Measurements from ENCODE around the gene DISP2. TPM values are rescaled to one million over a fixed set of nuclear protein-coding genes. Genes with fewer than 3 reads are reported as not detected.

DISP2 gene
- 0.44 TPM for polyA plus RNA-seq (2013, experiment 1 of 2)
- polyA plus RNA-seq (2013, experiment 2 of 2): 0.49 TPM

DNA sequence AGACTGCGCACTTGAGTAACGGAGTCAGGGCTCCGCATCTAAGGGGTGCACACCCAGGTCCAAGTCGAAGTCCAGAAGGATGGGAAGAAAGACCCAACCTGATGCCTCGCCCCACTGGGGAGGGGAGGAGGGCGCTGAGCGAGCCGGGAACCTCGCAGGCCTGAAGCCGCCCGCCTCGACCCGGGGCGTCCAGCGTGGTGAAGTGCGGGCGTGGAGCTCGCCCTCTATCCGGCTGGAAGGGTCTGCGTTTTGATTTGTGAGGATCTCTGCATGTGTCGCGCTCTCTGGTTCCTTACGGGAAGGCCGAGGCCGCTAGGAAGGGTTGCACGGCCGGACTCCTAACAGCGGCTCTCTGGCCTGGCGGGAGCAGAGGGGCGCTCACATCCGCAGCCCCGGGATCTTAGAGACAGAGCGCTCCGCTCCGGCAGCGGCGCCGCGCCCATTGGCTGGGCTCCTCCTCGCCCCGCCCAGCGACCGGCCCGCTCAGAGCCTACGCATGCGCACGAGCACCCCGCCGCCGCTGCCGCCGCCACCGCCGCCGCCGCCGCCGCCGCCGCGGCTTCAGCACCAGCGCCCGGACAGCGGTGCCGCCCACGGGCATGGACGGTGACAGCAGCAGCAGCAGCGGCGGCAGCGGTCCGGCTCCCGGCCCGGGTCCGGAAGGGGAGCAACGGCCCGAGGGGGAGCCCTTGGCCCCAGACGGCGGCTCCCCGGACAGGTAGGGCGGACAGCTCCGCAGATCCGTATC, at the start of gene DISP2:
Gene DISP2 (plus strand): TSS at position 497 of the 748 bp plus-strand sequence. CDS start 103 bp downstream, at position 600.
- Histone ChIP-seq H3K27me3 (ENCODE audit: control insufficient read depth in 1 of 2, insufficient read depth in 1 of 2, low read length in 2 of 2) (peaks cover 38 to 69% of the 10 kb centered on the region in 2 experiments), H3K18ac (ENCODE audit: low read depth in 1 of 2, low read length in 2 of 2) (peak within 1 kb of the TSS in 1 of 2 experiments; percentile 8), H3K4me3 (ENCODE audit: insufficient read depth in 1 of 2, low read depth in 1 of 2, low read length in 2 of 2) (peak within 1 kb of the TSS; percentile 48 to 78), H3K9ac (ENCODE audit: low read length) (no peak within 1 kb of the TSS), H4K8ac (ENCODE audit: low read length) (no peak within 1 kb of the TSS), H4K91ac (ENCODE audit: low read length) (no peak within 1 kb of the TSS), H2BK5ac (ENCODE audit: low read depth, low read length, poor library complexity, severe bottlenecking) (no peak within 1 kb of the TSS), H2AK5ac (ENCODE audit: low read length, severe bottlenecking) (no peak within 1 kb of the TSS), H3K4ac (ENCODE audit: low read depth in 1 of 2, low read length in 2 of 2) (no peak within 1 kb of the TSS), H3K23ac (ENCODE audit: low read length in 2 of 2) (no peak within 1 kb of the TSS), H3K27ac (ENCODE audit: low read length, poor library complexity, severe bottlenecking) (no peak within 1 kb of the TSS), H2BK15ac (ENCODE audit: low read depth, poor library complexity, severe bottlenecking) (no peak within 1 kb of the TSS), H3K79me1 (replicated peaks; ENCODE audit: low read length, poor library complexity, severe bottlenecking) (no peaks in the 10 kb centered on the region), H3K4me1 (ENCODE audit: control insufficient read depth, insufficient read depth, low read depth, low read length) (peaks cover 23% of the 10 kb centered on the region), H2BK12ac (ENCODE audit: low read length in 2 of 2) (no peak within 1 kb of the TSS), H2BK120ac (ENCODE audit: low read depth, low read length) (no peak within 1 kb of the TSS), H3K4me2 (ENCODE audit: low read length, poor library complexity, severe bottlenecking) (peak within 1 kb of the TSS; percentile 99), H3K14ac (ENCODE audit: low read length in 2 of 2) (no peak within 1 kb of the TSS), H2AFZ (ENCODE audit: low read depth, low read length) (peak within 1 kb of the TSS; percentile 78), H3K9me3 (ENCODE audit: control insufficient read depth, low read length) (no peaks in the 10 kb centered on the region), H3K36me3 (ENCODE audit: control insufficient read depth in 1 of 2, insufficient read depth in 2 of 2, low read depth in 1 of 2, low read length in 2 of 2) (no peaks in the 10 kb centered on the region)
- 4% methylated on average over 68 of the region's 82 CpGs for WGBS
- peak; percentile 80 for DNase-seq

DNA sequence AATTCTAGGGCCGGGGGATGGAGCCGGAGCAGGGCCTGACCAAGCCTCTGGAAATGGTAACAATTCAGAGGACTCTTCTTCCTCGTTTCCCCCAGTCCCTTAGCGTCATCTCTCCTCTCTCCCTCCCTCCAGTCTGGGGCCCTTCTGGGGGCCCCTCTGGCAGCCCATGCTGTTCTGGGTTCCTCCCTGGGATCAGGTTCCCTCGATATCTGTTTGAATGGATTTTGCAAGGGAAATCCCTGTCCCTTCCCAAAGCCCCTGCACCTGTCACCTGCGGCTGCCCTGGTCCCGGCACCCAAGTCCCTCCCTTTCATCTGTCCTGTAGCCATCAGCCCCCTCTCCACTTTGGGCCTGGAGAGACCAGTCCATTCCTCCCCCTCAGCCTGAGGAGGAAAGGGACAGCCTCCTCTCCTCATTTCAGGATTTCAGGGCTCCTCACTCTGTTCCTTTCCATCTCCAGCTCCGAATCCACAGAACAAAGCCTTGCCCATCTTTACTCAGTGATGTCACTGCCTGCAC, 48.6 kb upstream of the DISP2 start:
- Histone ChIP-seq H2BK12ac (ENCODE audit: low read length in 2 of 2) (peak overlapping the region in 1 of 2 experiments; percentile 86), H3K18ac (ENCODE audit: low read depth in 1 of 2, low read length in 2 of 2) (no peak overlapping the region), H2BK5ac (ENCODE audit: low read depth, low read length, poor library complexity, severe bottlenecking) (no peak overlapping the region), H3K4me1 (ENCODE audit: control insufficient read depth, insufficient read depth, low read depth, low read length) (peaks cover 20% of the 10 kb centered on the region), H3K14ac (ENCODE audit: low read length in 2 of 2) (no peak overlapping the region), H2BK15ac (ENCODE audit: low read depth, poor library complexity, severe bottlenecking) (peak overlapping the region; percentile 49), H4K8ac (ENCODE audit: low read length) (no peak overlapping the region), H2AFZ (ENCODE audit: low read depth, low read length) (no peak overlapping the region), H3K23ac (ENCODE audit: low read length in 2 of 2) (no peak overlapping the region), H3K36me3 (ENCODE audit: control insufficient read depth in 1 of 2, insufficient read depth in 2 of 2, low read depth in 1 of 2, low read length in 2 of 2) (no peaks in the 10 kb centered on the region), H3K27me3 (ENCODE audit: control insufficient read depth in 1 of 2, insufficient read depth in 1 of 2, low read length in 2 of 2) (peaks cover 42 to 77% of the 10 kb centered on the region in 2 experiments), H3K4ac (ENCODE audit: low read depth in 1 of 2, low read length in 2 of 2) (no peak overlapping the region), H3K4me2 (ENCODE audit: low read length, poor library complexity, severe bottlenecking) (no peak overlapping the region), H3K79me1 (replicated peaks; ENCODE audit: low read length, poor library complexity, severe bottlenecking) (no peaks in the 10 kb centered on the region), H2AK5ac (ENCODE audit: low read length, severe bottlenecking) (no peak overlapping the region), H3K4me3 (ENCODE audit: insufficient read depth in 1 of 2, low read depth in 1 of 2, low read length in 2 of 2) (no peak overlapping the region), H3K27ac (ENCODE audit: low read length, poor library complexity, severe bottlenecking) (no peak overlapping the region), H2BK120ac (ENCODE audit: low read depth, low read length) (no peak overlapping the region), H3K9me3 (ENCODE audit: control insufficient read depth, low read length) (no peaks in the 10 kb centered on the region), H4K91ac (ENCODE audit: low read length) (peak overlapping the region; percentile 47), H3K9ac (ENCODE audit: low read length) (no peak overlapping the region)
- 61% methylated on average over 8 of the region's 8 CpGs for WGBS
- no peak for DNase-seq

- Histone ChIP-seq H3K14ac (ENCODE audit: low read length in 2 of 2) (no peak overlapping the region), H3K9me3 (ENCODE audit: control insufficient read depth, low read length) (no peaks in the 10 kb centered on the region), H3K79me1 (replicated peaks; ENCODE audit: low read length, poor library complexity, severe bottlenecking) (no peaks in the 10 kb centered on the region), H3K36me3 (ENCODE audit: control insufficient read depth in 1 of 2, insufficient read depth in 2 of 2, low read depth in 1 of 2, low read length in 2 of 2) (no peaks in the 10 kb centered on the region), H3K23ac (ENCODE audit: low read length in 2 of 2) (no peak overlapping the region), H2BK120ac (ENCODE audit: low read depth, low read length) (no peak overlapping the region), H3K4me3 (ENCODE audit: insufficient read depth in 1 of 2, low read depth in 1 of 2, low read length in 2 of 2) (no peak overlapping the region), H3K4me2 (ENCODE audit: low read length, poor library complexity, severe bottlenecking) (no peak overlapping the region), H4K8ac (ENCODE audit: low read length) (no peak overlapping the region), H2BK15ac (ENCODE audit: low read depth, poor library complexity, severe bottlenecking) (no peak overlapping the region), H4K91ac (ENCODE audit: low read length) (no peak overlapping the region), H3K18ac (ENCODE audit: low read depth in 1 of 2, low read length in 2 of 2) (no peak overlapping the region), H3K9ac (ENCODE audit: low read length) (no peak overlapping the region), H2AFZ (ENCODE audit: low read depth, low read length) (no peak overlapping the region), H3K27me3 (ENCODE audit: control insufficient read depth in 1 of 2, insufficient read depth in 1 of 2, low read length in 2 of 2) (peaks cover 44 to 71% of the 10 kb centered on the region in 2 experiments), H3K4ac (ENCODE audit: low read depth in 1 of 2, low read length in 2 of 2) (no peak overlapping the region), H2AK5ac (ENCODE audit: low read length, severe bottlenecking) (no peak overlapping the region), H2BK5ac (ENCODE audit: low read depth, low read length, poor library complexity, severe bottlenecking) (no peak overlapping the region), H3K27ac (ENCODE audit: low read length, poor library complexity, severe bottlenecking) (no peak overlapping the region), H3K4me1 (ENCODE audit: control insufficient read depth, insufficient read depth, low read depth, low read length) (peaks cover 20% of the 10 kb centered on the region), H2BK12ac (ENCODE audit: low read length in 2 of 2) (no peak overlapping the region)
- peak; percentile 50 for DNase-seq
- WGBS: 20% methylated on average over 4 of the region's 4 CpGs
Observed at GRCh38 chr15:40310001-40310959, 47.7 kb upstream of the DISP2 start.

Data from mesenchymal stem cell (in vitro differentiated cells and primary cell).